ENCODE measurements around the gene GALNT2. TPM values are rescaled to one million over a fixed set of nuclear protein-coding genes. Genes with fewer than 3 reads are reported as not detected.

Gene GALNT2
- total and polyA plus RNA-seq, 2 of the 4 experiments (the other 2 are of a cell fraction), result 50.4 to 189 TPM

DNA sequence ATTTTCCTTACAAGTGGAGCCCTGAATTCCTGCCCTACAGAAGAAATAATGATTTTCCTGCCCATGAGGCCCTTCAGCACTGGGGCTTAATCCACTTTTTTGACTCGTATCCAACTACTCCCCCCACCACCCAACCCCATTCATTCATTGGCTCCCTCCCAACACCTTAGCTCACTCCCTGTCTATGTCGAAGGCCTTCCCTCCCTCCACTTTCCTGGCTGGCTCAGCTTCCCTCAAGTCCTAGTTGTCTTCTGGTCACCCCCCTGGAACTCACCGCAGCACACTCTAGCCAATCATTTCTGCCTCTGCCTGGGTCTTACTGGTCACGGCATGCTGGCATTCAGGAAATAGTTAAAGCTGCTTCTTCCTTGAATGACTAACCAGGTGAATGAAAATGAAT, 240.2 kb downstream of the GALNT2 start:
- Histone ChIP-seq H2BK20ac (ENCODE audit: low read depth, low read length) (no peak overlapping the region), H2BK5ac (ENCODE audit: low read depth, low read length, poor library complexity, severe bottlenecking) (no peak overlapping the region), H2AFZ (replicated peaks; ENCODE audit: low read length, poor library complexity) (no peak overlapping the region), H3K9me3 (ENCODE audit: control insufficient read depth, insufficient read depth, low read length) (no peaks in the 10 kb centered on the region), H3K27ac (ENCODE audit: insufficient read depth, low read length) (no peak overlapping the region), H3K23ac (ENCODE audit: low read depth, low read length) (no peak overlapping the region), H2BK120ac (ENCODE audit: low read depth, low read length) (no peak overlapping the region), H2BK15ac (ENCODE audit: low read depth, low read length) (no peak overlapping the region), H3K4me3 (ENCODE audit: insufficient read depth, low read depth, low read length) (no peak overlapping the region), H3K4me1 (ENCODE audit: control insufficient read depth, insufficient read depth, low read length) (no peaks in the 10 kb centered on the region), H3K18ac (ENCODE audit: low read depth, low read length) (no peak overlapping the region), H3K9ac (ENCODE audit: low read depth, low read length) (no peak overlapping the region), H3K27me3 (ENCODE audit: control insufficient read depth, insufficient read depth, low read length) (no peaks in the 10 kb centered on the region; the same call in 1 of the 2 replicates), H4K8ac (ENCODE audit: low read depth in 2 of 2, low read length in 2 of 2) (no peak overlapping the region), H4K91ac (ENCODE audit: insufficient read depth, low read depth, low read length) (no peak overlapping the region), H2AK5ac (ENCODE audit: low read depth, low read length) (no peak overlapping the region), H4K5ac (ENCODE audit: low read depth, low read length) (no peak overlapping the region), H2AK9ac (replicated peaks; ENCODE audit: low read depth, low read length, poor library complexity) (no peak overlapping the region), H3K56ac (ENCODE audit: extremely low read depth, insufficient read depth, low read length) (no peak overlapping the region), H4K20me1 (ENCODE audit: insufficient read depth, low read length) (no peaks in the 10 kb centered on the region), H3K4me2 (ENCODE audit: low read depth, low read length) (no peak overlapping the region), H3K36me3 (ENCODE audit: control insufficient read depth, insufficient read depth, low read length) (no peaks in the 10 kb centered on the region), H3K79me1 (ENCODE audit: low read depth in 1 of 2, low read length in 2 of 2) (no peaks in the 10 kb centered on the region), H3K14ac (replicated peaks; ENCODE audit: low read depth, low read length) (no peak overlapping the region), H3K4ac (ENCODE audit: low read depth, low read length) (no peak overlapping the region), H3K9me1 (ENCODE audit: insufficient read depth, low read length) (no peaks in the 10 kb centered on the region)
- in situ Hi-C loops (cut with MboI; ENCODE audit: low sequenced_read_pairs), result loop anchor here (25.0 kb wide), 1 partner anchor 1045 kb away; the partner anchor contains the start of gene RAB4A
- TF ChIP-seq, protein P1, sequence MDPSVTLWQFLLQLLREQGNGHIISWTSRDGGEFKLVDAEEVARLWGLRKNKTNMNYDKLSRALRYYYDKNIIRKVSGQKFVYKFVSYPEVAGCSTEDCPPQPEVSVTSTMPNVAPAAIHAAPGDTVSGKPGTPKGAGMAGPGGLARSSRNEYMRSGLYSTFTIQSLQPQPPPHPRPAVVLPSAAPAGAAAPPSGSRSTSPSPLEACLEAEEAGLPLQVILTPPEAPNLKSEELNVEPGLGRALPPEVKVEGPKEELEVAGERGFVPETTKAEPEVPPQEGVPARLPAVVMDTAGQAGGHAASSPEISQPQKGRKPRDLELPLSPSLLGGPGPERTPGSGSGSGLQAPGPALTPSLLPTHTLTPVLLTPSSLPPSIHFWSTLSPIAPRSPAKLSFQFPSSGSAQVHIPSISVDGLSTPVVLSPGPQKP (IDR thresholded peaks at IDR 0.05; ENCODE audit: borderline replicate concordance, low read depth, low read length), result no peak
- TF ChIP-seq, protein P2, sequence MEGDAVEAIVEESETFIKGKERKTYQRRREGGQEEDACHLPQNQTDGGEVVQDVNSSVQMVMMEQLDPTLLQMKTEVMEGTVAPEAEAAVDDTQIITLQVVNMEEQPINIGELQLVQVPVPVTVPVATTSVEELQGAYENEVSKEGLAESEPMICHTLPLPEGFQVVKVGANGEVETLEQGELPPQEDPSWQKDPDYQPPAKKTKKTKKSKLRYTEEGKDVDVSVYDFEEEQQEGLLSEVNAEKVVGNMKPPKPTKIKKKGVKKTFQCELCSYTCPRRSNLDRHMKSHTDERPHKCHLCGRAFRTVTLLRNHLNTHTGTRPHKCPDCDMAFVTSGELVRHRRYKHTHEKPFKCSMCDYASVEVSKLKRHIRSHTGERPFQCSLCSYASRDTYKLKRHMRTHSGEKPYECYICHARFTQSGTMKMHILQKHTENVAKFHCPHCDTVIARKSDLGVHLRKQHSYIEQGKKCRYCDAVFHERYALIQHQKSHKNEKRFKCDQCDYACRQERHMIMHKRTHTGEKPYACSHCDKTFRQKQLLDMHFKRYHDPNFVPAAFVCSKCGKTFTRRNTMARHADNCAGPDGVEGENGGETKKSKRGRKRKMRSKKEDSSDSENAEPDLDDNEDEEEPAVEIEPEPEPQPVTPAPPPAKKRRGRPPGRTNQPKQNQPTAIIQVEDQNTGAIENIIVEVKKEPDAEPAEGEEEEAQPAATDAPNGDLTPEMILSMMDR (conservative IDR thresholded peaks at IDR 0.05; ENCODE audit: low read depth, low read length), result no peak
- no peak for TF ChIP-seq RCOR1 (IDR thresholded peaks at IDR 0.05; ENCODE audit: insufficient replicate concordance, low read length)
- no peak for TF ChIP-seq BHLHE40 (IDR thresholded peaks at IDR 0.05; ENCODE audit: low read depth, low read length)
- TF ChIP-seq MAFK (IDR thresholded peaks at IDR 0.05; ENCODE audit: low read depth, low read length), result no peak
- TF ChIP-seq CHD1 (IDR thresholded peaks at IDR 0.05; ENCODE audit: low read depth, low read length), result no peak
- no peak for TF ChIP-seq CEBPB (IDR thresholded peaks at IDR 0.05; ENCODE audit: low read depth, low read length)
- no peak for TF ChIP-seq NFE2L2 (IDR thresholded peaks at IDR 0.05; ENCODE audit: low read depth, low read length)
- no peak for TF ChIP-seq FOS (IDR thresholded peaks at IDR 0.05; ENCODE audit: low read depth, low read length)
- TF ChIP-seq RFX5 (IDR thresholded peaks at IDR 0.05; ENCODE audit: low read depth, low read length), result no peak
- TF ChIP-seq MXI1 (IDR thresholded peaks at IDR 0.05; ENCODE audit: borderline replicate concordance, low read depth, low read length), result no peak
- TF ChIP-seq SMC3 (IDR thresholded peaks at IDR 0.05; ENCODE audit: low read depth, low read length), result no peak
- TF ChIP-seq POLR2A (IDR thresholded peaks at IDR 0.05; ENCODE audit: low read depth, low read length), result no peak
- TF ChIP-seq MAZ (IDR thresholded peaks at IDR 0.05; ENCODE audit: borderline replicate concordance, low read depth, low read length), result no peak
- TF ChIP-seq, protein P3, sequence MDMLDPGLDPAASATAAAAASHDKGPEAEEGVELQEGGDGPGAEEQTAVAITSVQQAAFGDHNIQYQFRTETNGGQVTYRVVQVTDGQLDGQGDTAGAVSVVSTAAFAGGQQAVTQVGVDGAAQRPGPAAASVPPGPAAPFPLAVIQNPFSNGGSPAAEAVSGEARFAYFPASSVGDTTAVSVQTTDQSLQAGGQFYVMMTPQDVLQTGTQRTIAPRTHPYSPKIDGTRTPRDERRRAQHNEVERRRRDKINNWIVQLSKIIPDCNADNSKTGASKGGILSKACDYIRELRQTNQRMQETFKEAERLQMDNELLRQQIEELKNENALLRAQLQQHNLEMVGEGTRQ (IDR thresholded peaks at IDR 0.05; ENCODE audit: low read depth, low read length), result no peak
- no peak for TF ChIP-seq RAD21 (IDR thresholded peaks at IDR 0.05; ENCODE audit: low read length)
- 13% methylated on average over 2 of the region's 4 CpGs; no CpG with 5 or more reads in 1 of the 2 experiments for WGBS, 2 experiments (ENCODE audit: extremely low coverage in 2 of 2, insufficient read length in 1 of 2)
- CTCF ChIA-PET, result interaction anchor here (0.7 kb wide), 1 partner anchor 1049 kb away, joined by 3 read pairs; no protein-coding TSS in a partner anchor
- POLR2A ChIA-PET (ENCODE audit: unreplicated experiment), result no interaction called here
- dilution Hi-C loops (cut with HindIII; ENCODE audit: low sequenced_read_pairs, unreplicated experiment), result no loop called here
- ATAC-seq (ENCODE audit: low read depth) (no peak), DNase-seq (no peak)
- no TSS peak for BruUV-seq (replicated peaks)
- intact Hi-C loops (cut with micrococcal nuclease), result no loop called here

Measured in IMR-90 (cell line).